HUES48 (cell line): ENCODE data around the gene FAM162B.

Experiments
- H3K27ac ChIP-seq: one replicate; pipeline ENCODE4 v1.7.0; 2013; ENCODE audit warnings: low read depth, low read length, inconsistent platforms
- H3K27me3 ChIP-seq: 2 replicates; pipeline ENCODE4 v1.6.1; 2013; ENCODE audit warnings: mild to moderate bottlenecking, low read length; ENCODE audit not compliant: control insufficient read depth, insufficient read depth
- H3K36me3 ChIP-seq: 2 replicates; pipeline ENCODE4 v1.6.1; 2013; ENCODE audit warnings: low read length; ENCODE audit not compliant: control insufficient read depth, insufficient read depth
- H3K4me1 ChIP-seq: 2 replicates; pipeline ENCODE4 v1.6.1; 2013; ENCODE audit warnings: mild to moderate bottlenecking, low read length; ENCODE audit not compliant: control insufficient read depth, insufficient read depth
- H3K4me3 ChIP-seq: 2 replicates; pipeline ENCODE4 v1.5.1; 2013; ENCODE audit warnings: mild to moderate bottlenecking, low read depth, low read length
- H3K9ac ChIP-seq: 2 replicates; pipeline ENCODE4 v1.6.1; 2013; ENCODE audit warnings: mild to moderate bottlenecking, low read depth, low read length, moderate library complexity
- H3K9me3 ChIP-seq: 2 replicates; pipeline ENCODE4 v1.6.1; 2013; ENCODE audit warnings: low read length; ENCODE audit not compliant: control insufficient read depth, insufficient read depth

Gene FAM162B

GRCh38 chr6:116764961-116765841 is at the start of gene FAM162B:
Gene FAM162B (minus strand): TSS chr6:116765719. CDS start chr6:116765576, 143 bp downstream.
- Histone ChIP-seq H3K9me3 (no peaks in the 10 kb centered on the region), H3K4me1 (peaks cover 14% of the 10 kb centered on the region), H3K27me3 (peaks cover 39% of the 10 kb centered on the region), H3K4me3 (peak within 1 kb of the TSS; percentile 79), H3K36me3 (no peaks in the 10 kb centered on the region), H3K27ac (no peak within 1 kb of the TSS), H3K9ac (peak within 1 kb of the TSS; percentile 43)

- no peak overlapping the region for H3K27ac ChIP-seq
- no peaks in the 10 kb centered on the region for H3K9me3 ChIP-seq
- no peak overlapping the region for H3K9ac ChIP-seq
- no peaks in the 10 kb centered on the region for H3K4me1 ChIP-seq
- H3K36me3 ChIP-seq, result no peaks in the 10 kb centered on the region
- H3K27me3 ChIP-seq, result no peaks in the 10 kb centered on the region
- no peak overlapping the region for H3K4me3 ChIP-seq
Observed at GRCh38 chr6:116812051-116812650, 46.6 kb upstream of the FAM162B start.

- Histone ChIP-seq H3K36me3 (no peaks in the 10 kb centered on the region), H3K4me1 (peaks cover 9% of the 10 kb centered on the region; the same call in 1 of the 2 replicates), H3K27ac (no peak overlapping the region), H3K9ac (no peak overlapping the region), H3K4me3 (no peak overlapping the region), H3K27me3 (no peaks in the 10 kb centered on the region), H3K9me3 (no peaks in the 10 kb centered on the region)
Observed at GRCh38 chr6:116801971-116802370, 36.5 kb upstream of the FAM162B start.

GRCh38 chr6:116799945-116800344 is 34.4 kb upstream of the FAM162B start:
- Histone ChIP-seq H3K9me3 (no peaks in the 10 kb centered on the region), H3K4me3 (no peak overlapping the region), H3K4me1 (peaks cover 9% of the 10 kb centered on the region; the same call in 1 of the 2 replicates), H3K36me3 (no peaks in the 10 kb centered on the region), H3K27ac (no peak overlapping the region), H3K27me3 (no peaks in the 10 kb centered on the region), H3K9ac (no peak overlapping the region)

GRCh38 chr6:116797585-116797984 is 32.1 kb upstream of the FAM162B start:
- Histone ChIP-seq H3K9me3 (no peaks in the 10 kb centered on the region), H3K36me3 (no peaks in the 10 kb centered on the region), H3K4me1 (no peaks in the 10 kb centered on the region), H3K4me3 (no peak overlapping the region), H3K27me3 (no peaks in the 10 kb centered on the region), H3K9ac (no peak overlapping the region), H3K27ac (no peak overlapping the region)

GRCh38 chr6:116793224-116793623 is 27.7 kb upstream of the FAM162B start:
- no peaks in the 10 kb centered on the region for H3K36me3 ChIP-seq
- no peak overlapping the region for H3K27ac ChIP-seq
- no peak overlapping the region for H3K4me3 ChIP-seq
- no peaks in the 10 kb centered on the region for H3K4me1 ChIP-seq
- H3K27me3 ChIP-seq, result no peaks in the 10 kb centered on the region
- H3K9me3 ChIP-seq, result no peaks in the 10 kb centered on the region
- no peak overlapping the region for H3K9ac ChIP-seq

GRCh38 chr6:116783852-116784251 is 18.3 kb upstream of the FAM162B start:
- Histone ChIP-seq H3K4me3 (no peak overlapping the region), H3K27ac (no peak overlapping the region), H3K36me3 (no peaks in the 10 kb centered on the region), H3K4me1 (no peaks in the 10 kb centered on the region), H3K9me3 (no peaks in the 10 kb centered on the region), H3K27me3 (no peaks in the 10 kb centered on the region), H3K9ac (no peak overlapping the region)

GRCh38 chr6:116779573-116780164 is 14.2 kb upstream of the FAM162B start:
- Histone ChIP-seq H3K27me3 (no peaks in the 10 kb centered on the region), H3K27ac (no peak overlapping the region), H3K4me1 (no peaks in the 10 kb centered on the region), H3K36me3 (no peaks in the 10 kb centered on the region), H3K9ac (no peak overlapping the region), H3K9me3 (no peaks in the 10 kb centered on the region), H3K4me3 (no peak overlapping the region)

- H3K36me3 ChIP-seq, result no peaks in the 10 kb centered on the region
- no peak overlapping the region for H3K9ac ChIP-seq
- H3K27me3 ChIP-seq, result no peaks in the 10 kb centered on the region
- H3K4me3 ChIP-seq, result no peak overlapping the region
- no peak overlapping the region for H3K27ac ChIP-seq
- H3K9me3 ChIP-seq, result no peaks in the 10 kb centered on the region
- no peaks in the 10 kb centered on the region for H3K4me1 ChIP-seq
Observed at GRCh38 chr6:116773886-116774285, 8.4 kb upstream of the FAM162B start.

- Histone ChIP-seq H3K36me3 (no peaks in the 10 kb centered on the region), H3K27ac (no peak overlapping the region), H3K27me3 (0 out of 2 replicates have a peak, but pooled peaks cover under 1% of the 10 kb centered on the region), H3K9ac (no peak overlapping the region), H3K4me1 (no peaks in the 10 kb centered on the region), H3K9me3 (no peaks in the 10 kb centered on the region), H3K4me3 (no peak overlapping the region)
Observed at GRCh38 chr6:116772450-116772849, 6.9 kb upstream of the FAM162B start.

- Histone ChIP-seq H3K36me3 (no peaks in the 10 kb centered on the region), H3K4me3 (no peak overlapping the region), H3K4me1 (peaks cover 3% of the 10 kb centered on the region; the same call in 1 of the 2 replicates), H3K9ac (no peak overlapping the region), H3K27ac (no peak overlapping the region), H3K27me3 (peaks cover 39% of the 10 kb centered on the region), H3K9me3 (no peaks in the 10 kb centered on the region)
Observed at GRCh38 chr6:116767715-116768114, 2.2 kb upstream of the FAM162B start.
